Measurements from ENCODE around the gene DDI2.
A peak's percentile ranks its signal among the peaks of the same experiment; 100 is the strongest.

The DDI2 gene

GRCh38 chr1:15702722-15703550 lies 85.7 kb downstream of the DDI2 start:
- DNase-seq, result no peak
- peaks cover 18 to 44% of the 10 kb centered on the region in 2 donors for H3K36me3 Mint-ChIP-seq
- no peak for ATAC-seq (replicated peaks)
- H3K9me3 Mint-ChIP-seq, result no peaks in the 10 kb centered on the region
- H3K27me3 Mint-ChIP-seq, result no peaks in the 10 kb centered on the region
- peak overlapping the region; percentile 65 for H3K27ac Mint-ChIP-seq
- H3K4me3 Mint-ChIP-seq, result no peak overlapping the region
- H3K4me1 Mint-ChIP-seq, result peaks cover 25 to 49% of the 10 kb centered on the region in 2 donors

DNA sequence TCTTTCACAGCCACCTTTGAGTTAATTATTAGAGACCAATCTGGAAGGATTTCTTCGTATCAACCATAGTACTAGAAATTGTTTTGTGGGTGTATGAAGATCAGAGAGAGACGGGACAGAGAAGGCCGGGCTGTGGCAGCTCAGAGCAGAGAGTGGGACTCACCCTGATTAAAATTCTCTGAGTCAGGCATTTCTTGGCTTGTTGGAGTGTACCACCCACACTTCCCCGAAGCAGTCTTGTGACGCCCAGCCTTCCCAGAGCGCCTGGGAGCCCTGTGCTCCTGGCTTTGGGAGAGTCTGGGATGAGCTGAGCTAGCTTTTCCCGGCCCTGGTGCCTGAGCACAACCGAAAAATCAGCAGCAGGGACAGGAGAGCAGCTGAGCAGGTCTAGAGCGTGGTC lies 86.3 kb downstream of the DDI2 start:
- no peak for DNase-seq
- no peaks in the 10 kb centered on the region for H3K27me3 Mint-ChIP-seq
- H3K27ac Mint-ChIP-seq, result peak overlapping the region; percentile 65
- no peaks in the 10 kb centered on the region for H3K9me3 Mint-ChIP-seq
- peaks cover 18 to 44% of the 10 kb centered on the region in 2 donors for H3K36me3 Mint-ChIP-seq
- H3K4me1 Mint-ChIP-seq, result peaks cover 25 to 49% of the 10 kb centered on the region in 2 donors
- ATAC-seq (replicated peaks), result no peak
- no peak overlapping the region for H3K4me3 Mint-ChIP-seq

GRCh38 chr1:15704526-15705183 lies 87.4 kb downstream of the DDI2 start:
- no peak overlapping the region for H3K4me3 Mint-ChIP-seq
- H3K27me3 Mint-ChIP-seq, result no peaks in the 10 kb centered on the region
- no peak for DNase-seq
- H3K27ac Mint-ChIP-seq, result no peak overlapping the region
- no peak for ATAC-seq (replicated peaks)
- H3K9me3 Mint-ChIP-seq, result no peaks in the 10 kb centered on the region
- H3K36me3 Mint-ChIP-seq, result peaks cover 18 to 44% of the 10 kb centered on the region in 2 donors
- H3K4me1 Mint-ChIP-seq, result peaks cover 25 to 49% of the 10 kb centered on the region in 2 donors

DNA sequence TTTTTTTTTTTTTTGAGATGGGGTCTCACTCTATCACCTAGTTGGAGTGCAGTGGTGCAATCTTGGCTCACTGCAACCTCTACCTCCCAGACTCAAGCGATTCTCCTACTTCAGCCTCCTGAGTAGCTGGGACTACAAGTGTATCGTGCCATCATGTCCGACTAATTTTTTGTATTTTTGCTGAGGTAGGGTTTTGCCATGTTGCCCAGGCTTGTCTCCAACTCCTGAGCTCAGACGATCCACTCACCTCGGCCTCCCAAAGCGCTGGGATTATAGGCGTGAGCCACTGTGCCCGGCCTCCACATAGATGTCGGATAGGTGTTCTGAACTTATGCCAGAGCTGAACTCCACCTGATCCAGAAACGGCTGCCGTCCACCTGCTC lies 87.9 kb downstream of the DDI2 start:
- Mint-ChIP-seq H3K4me3 (no peak overlapping the region), H3K27ac (peak overlapping the region; percentile 42), H3K36me3 (peaks cover 18 to 44% of the 10 kb centered on the region in 2 donors), H3K27me3 (no peaks in the 10 kb centered on the region), H3K9me3 (no peaks in the 10 kb centered on the region), H3K4me1 (peaks cover 25 to 47% of the 10 kb centered on the region in 2 donors)
- no peak for DNase-seq
- no peak for ATAC-seq (replicated peaks)

DNA sequence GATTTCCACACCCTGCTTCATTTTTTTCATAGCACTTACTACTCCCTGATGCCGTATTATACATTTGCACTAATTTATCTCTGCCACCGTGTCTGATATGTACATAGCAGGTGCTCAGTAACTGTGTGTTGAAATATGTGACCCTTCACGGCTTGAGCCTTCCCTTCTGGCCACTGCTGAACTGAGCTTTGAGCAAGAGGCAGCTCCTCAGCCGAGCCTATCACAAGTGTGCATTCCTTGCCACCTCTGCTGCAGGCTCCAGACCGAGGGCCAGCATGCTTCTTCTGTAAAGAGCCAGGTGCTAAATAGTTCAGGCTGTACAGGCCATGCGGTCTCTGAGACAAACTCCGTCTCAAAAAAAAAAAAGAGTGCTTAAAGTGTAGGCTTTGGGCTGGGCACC lies 89.5 kb downstream of the DDI2 start:
- Mint-ChIP-seq H3K36me3 (peaks cover 15 to 42% of the 10 kb centered on the region in 2 donors), H3K27ac (no peak overlapping the region), H3K4me3 (no peak overlapping the region), H3K27me3 (no peaks in the 10 kb centered on the region), H3K4me1 (peaks cover 25 to 44% of the 10 kb centered on the region in 2 donors), H3K9me3 (no peaks in the 10 kb centered on the region)
- ATAC-seq (replicated peaks), result no peak
- DNase-seq, result no peak

DNA sequence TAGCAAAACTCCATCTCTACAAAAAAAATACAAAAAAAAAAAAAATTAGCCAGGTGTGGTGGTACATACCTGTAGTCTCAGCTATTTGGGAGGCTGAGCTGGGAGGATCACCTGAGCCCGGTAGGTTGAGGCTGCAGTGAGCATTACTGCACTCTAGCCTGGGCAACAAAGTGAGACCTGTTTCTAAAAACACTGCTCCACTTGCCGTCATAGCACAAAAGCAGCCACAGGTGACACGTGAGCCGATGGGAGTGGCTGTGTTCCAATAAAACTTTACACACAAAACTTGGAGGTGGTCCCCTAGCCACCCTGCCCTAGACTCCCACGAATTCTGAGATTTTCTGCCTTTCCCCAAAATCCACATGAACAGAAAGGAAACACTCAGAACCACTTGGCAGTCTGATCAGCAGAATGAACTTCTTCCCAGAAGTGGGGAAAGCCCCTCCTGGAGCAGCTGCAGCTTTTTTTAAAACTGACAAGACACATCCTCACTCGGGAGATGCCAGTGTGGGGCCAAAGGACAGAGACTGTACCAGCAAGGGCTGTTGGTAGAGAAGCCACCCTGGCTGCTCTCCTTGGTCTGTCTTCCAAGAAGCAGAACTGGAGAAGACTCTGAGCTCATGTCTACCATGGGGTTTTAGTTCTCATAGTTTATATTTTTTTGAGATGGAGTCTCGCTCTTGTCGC lies 90.1 kb downstream of the DDI2 start:
- DNase-seq, result no peak
- H3K4me1 Mint-ChIP-seq, result peaks cover 24 to 49% of the 10 kb centered on the region in 2 donors
- H3K27me3 Mint-ChIP-seq, result no peaks in the 10 kb centered on the region
- no peaks in the 10 kb centered on the region for H3K9me3 Mint-ChIP-seq
- no peak overlapping the region for H3K27ac Mint-ChIP-seq
- peaks cover 15 to 37% of the 10 kb centered on the region in 2 donors for H3K36me3 Mint-ChIP-seq
- no peak overlapping the region for H3K4me3 Mint-ChIP-seq
- ATAC-seq (replicated peaks), result no peak

DNA sequence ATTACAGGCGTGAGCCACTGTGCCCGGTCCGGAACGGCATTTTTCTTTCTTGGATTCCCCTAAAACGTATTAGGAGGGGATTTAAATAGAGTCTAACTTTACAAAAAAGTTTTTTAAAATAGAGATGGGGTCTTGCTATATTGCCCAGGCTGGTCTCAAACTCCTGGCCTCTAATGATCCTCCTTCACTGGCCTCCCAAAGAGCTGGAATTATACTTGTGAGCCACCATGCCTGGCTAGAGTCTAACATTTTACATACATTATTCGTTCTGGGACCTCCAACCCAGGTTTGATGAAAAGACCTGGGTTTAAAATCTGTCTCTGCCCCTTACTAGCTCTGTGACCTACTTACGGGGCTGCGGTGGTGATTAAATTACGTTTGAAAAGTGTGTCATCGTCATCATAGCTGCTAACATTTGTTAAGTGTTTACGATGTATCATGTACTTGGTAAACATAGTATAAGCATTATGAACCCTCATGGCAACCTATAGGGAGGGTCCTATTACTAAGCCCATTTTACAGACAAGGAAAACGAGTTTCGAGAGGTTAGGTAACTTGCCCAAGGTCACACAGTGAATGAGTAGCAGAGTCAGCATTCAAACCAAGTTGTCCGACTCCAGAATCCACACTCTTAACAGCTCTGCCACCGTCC lies 91.4 kb downstream of the DDI2 start:
- H3K4me3 Mint-ChIP-seq, result no peak overlapping the region
- no peak for DNase-seq
- peaks cover 17 to 29% of the 10 kb centered on the region in 2 donors for H3K36me3 Mint-ChIP-seq
- H3K4me1 Mint-ChIP-seq, result peaks cover 17 to 45% of the 10 kb centered on the region in 2 donors
- H3K9me3 Mint-ChIP-seq, result no peaks in the 10 kb centered on the region
- H3K27ac Mint-ChIP-seq, result no peak overlapping the region
- no peaks in the 10 kb centered on the region for H3K27me3 Mint-ChIP-seq
- ATAC-seq (replicated peaks), result no peak

DNA sequence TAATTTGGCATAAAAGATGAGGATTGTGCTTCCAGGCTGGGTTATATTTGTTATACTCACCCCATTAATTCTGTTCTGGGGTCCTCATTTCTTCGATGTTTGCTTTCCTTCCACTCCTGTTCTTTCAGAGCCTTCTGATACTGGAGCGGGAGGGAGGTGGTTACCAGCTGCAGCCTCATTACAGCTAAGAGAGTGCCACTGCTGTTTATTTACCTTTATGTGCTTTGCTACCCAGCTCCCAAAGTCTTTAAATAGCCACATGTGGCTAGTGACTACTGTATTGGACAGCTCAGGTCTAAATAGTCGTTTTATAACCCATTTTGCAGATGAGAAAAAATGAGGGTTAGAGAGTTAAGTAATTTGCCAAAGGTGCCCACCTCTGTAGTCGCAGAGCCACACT lies 92.0 kb downstream of the DDI2 start:
- DNase-seq (no peak), ATAC-seq (replicated peaks) (no peak)
- no peaks in the 10 kb centered on the region for H3K9me3 Mint-ChIP-seq
- no peak overlapping the region for H3K4me3 Mint-ChIP-seq
- peaks cover 17 to 27% of the 10 kb centered on the region in 2 donors for H3K36me3 Mint-ChIP-seq
- H3K4me1 Mint-ChIP-seq, result peaks cover 13 to 38% of the 10 kb centered on the region in 2 donors
- H3K27ac Mint-ChIP-seq, result no peak overlapping the region
- no peaks in the 10 kb centered on the region for H3K27me3 Mint-ChIP-seq

GRCh38 chr1:15712168-15712567 lies 94.9 kb downstream of the DDI2 start:
- ATAC-seq (replicated peaks) (peak in 1 of 2 donors; percentile 44), DNase-seq (no peak)
- peaks cover 7 to 16% of the 10 kb centered on the region in 2 donors for H3K4me1 Mint-ChIP-seq
- no peak overlapping the region for H3K27ac Mint-ChIP-seq
- no peaks in the 10 kb centered on the region for H3K27me3 Mint-ChIP-seq
- H3K4me3 Mint-ChIP-seq, result no peak overlapping the region
- no peaks in the 10 kb centered on the region for H3K9me3 Mint-ChIP-seq
- peaks cover 14 to 16% of the 10 kb centered on the region in 2 donors for H3K36me3 Mint-ChIP-seq

DNA sequence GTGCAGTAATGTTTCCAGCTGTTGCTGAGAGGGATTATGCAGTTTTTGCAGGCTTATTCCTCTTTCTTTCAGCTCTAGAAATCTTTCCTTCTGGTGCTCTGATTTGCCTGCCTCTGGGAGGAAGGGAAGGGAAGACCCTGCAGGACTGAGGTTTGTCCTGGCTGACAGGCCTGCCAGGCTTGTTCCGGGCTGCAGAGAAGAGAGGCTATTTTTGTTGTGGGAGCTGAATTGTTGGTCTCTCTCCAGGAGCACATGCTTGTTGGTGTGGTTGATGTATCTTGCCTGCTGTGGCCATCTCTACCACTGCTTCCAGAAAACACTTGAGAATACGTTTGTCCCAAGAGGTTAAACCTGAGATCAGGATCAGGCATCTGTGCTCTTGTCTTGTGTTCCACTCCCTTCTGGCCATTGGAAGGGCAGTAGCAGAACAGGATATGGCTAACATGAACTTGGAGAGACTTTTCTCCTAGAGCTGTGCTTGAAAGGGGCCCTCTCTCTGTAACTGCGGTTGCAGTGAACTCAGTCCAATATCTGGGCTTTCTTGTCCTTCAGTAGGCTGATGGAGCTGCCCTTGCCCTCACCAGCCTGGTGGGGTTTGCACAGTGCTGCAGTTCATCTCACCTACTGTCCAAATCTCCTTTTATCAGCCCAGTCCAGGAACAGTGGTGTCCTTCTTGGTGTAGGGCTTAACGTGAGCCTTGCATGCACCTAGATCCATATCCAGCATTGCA lies 97.3 kb downstream of the DDI2 start:
- H3K27ac Mint-ChIP-seq, result peak overlapping the region; percentile 14
- ATAC-seq (replicated peaks), result no peak
- no peaks in the 10 kb centered on the region for H3K27me3 Mint-ChIP-seq
- H3K4me3 Mint-ChIP-seq, result no peak overlapping the region
- H3K36me3 Mint-ChIP-seq, result peaks cover 13 to 27% of the 10 kb centered on the region in 2 donors
- DNase-seq, result no peak
- H3K9me3 Mint-ChIP-seq, result no peaks in the 10 kb centered on the region
- peaks cover 4 to 18% of the 10 kb centered on the region in 2 donors for H3K4me1 Mint-ChIP-seq

DNA sequence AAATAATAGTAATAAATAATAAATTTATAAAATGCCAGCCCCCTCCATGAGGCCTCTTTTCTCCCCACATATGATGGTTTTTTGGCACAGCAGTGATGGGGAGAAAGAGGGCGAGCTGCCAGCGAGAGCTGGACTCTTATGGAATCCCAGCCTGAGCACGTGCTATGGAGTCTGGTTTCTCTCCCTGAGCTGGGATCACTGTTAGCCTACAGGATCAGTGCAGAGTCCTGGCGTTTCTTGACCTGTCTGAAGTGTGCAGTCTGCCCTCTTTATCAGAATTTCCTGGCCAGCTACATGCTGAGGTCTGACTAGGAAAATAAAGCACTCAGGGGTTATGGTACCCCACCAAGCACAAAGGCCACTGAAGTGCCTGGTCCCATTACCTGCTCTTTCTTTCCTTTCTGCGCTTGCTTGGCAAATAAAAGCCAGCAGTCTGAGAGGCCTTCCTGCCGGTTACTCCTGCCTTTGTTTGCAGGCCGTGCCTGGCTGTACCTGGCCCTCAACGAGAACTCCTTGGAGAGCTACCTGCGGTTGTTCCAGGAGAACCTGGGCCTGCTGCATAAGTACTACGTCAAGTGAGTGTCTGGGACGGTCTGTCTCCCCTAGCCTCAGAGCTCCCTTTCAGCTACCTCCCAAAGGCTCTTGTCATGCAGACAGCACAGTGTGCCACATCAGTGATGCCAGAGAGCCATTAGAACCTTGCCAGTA lies 100.3 kb downstream of the DDI2 start:
- no peaks in the 10 kb centered on the region for H3K27me3 Mint-ChIP-seq
- no peak for ATAC-seq (replicated peaks)

DNA sequence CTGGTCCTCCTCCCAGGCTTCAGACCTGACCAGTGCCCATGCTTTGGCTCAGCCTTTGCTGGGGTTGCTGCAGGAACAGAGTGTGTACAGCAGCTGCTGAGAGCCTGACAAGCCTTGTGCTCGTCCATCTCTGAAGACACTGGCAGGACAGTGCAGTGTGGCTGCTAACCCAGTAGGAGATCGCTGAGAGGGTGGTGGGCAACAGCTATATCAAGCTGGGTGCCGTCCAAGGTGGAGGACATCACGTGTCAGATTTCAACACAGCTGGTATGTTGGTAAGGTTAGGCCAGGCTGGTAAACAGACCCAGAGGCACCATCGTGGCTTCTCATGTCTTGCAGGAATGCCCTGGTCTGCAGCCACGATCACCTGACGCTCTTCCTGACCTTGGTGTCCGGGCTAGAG lies 100.9 kb downstream of the DDI2 start:
- no peaks in the 10 kb centered on the region for H3K27me3 Mint-ChIP-seq
- DNase-seq, result no peak
- peaks cover 2 to 7% of the 10 kb centered on the region in 2 donors for H3K4me1 Mint-ChIP-seq
- no peak for ATAC-seq (replicated peaks)
- peaks cover 21 to 46% of the 10 kb centered on the region in 2 donors for H3K36me3 Mint-ChIP-seq
- H3K27ac Mint-ChIP-seq, result no peak overlapping the region
- H3K4me3 Mint-ChIP-seq, result no peak overlapping the region
- H3K9me3 Mint-ChIP-seq, result no peaks in the 10 kb centered on the region

More for the DNA sequence above, 100.3 kb downstream of the DDI2 start:
- no peak for DNase-seq
- Mint-ChIP-seq H3K4me1 (peaks cover 2 to 11% of the 10 kb centered on the region in 2 donors), H3K27ac (no peak overlapping the region), H3K9me3 (no peaks in the 10 kb centered on the region), H3K36me3 (peaks cover 18 to 41% of the 10 kb centered on the region in 2 donors), H3K4me3 (no peak overlapping the region)

Data from stimulated activated naive B cell treated with anti-CD40 and anti-IgM and Interleukin-4, amounts not matched to agents 10 μg/mL and 1 μg/mL and 100 μg/mL, for 72 hours (primary cell).